Stimulated activated CD8-positive, alpha-beta memory T cell treated with anti-CD3 and anti-CD28 coated beads, Interleukin-2, amount 100 ng/mL, for 1 hour (primary cell): ENCODE data around the gene TOR4A.

ENCODE experiments used
- DNase-seq, 2 donors: peaks; one replicate each; pipeline ENCODE4 v3.0.0-alpha.2; 2020; ENCODE audit warnings: low read depth in 2 of 2

TOR4A gene

GRCh38 chr9:137271696-137272076 lies 5.8 kb upstream of the TOR4A start:
- no peak for DNase-seq

- no peak for DNase-seq
These were observed 5.1 kb upstream of the TOR4A start for GRCh38 chr9:137272241-137273094.

GRCh38 chr9:137273095-137273490 lies 4.4 kb upstream of the TOR4A start:
- DNase-seq, result no peak

- DNase-seq, result no peak
These were observed 3.8 kb upstream of the TOR4A start for GRCh38 chr9:137273611-137274320.

- no peak for DNase-seq
These were observed 2.3 kb upstream of the TOR4A start for GRCh38 chr9:137275203-137275587.

GRCh38 chr9:137275588-137276472 lies 1.7 kb upstream of the TOR4A start:
- no peak for DNase-seq

GRCh38 chr9:137276473-137277328 lies 825 bp upstream of the TOR4A start:
- DNase-seq, result no peak

- no peak for DNase-seq
These were observed 655 bp downstream of the TOR4A start for GRCh38 chr9:137278061-137278701.

GRCh38 chr9:137278721-137279711 lies 1.5 kb downstream of the TOR4A start:
- DNase-seq, result no peak

GRCh38 chr9:137279741-137280473 lies 2.4 kb downstream of the TOR4A start:
- DNase-seq, result no peak

- no peak for DNase-seq
These were observed 3.2 kb downstream of the TOR4A start for GRCh38 chr9:137280474-137281344.

GRCh38 chr9:137281345-137282116 lies 4.0 kb downstream of the TOR4A start:
- DNase-seq, result no peak

- no peak for DNase-seq
These were observed 9.5 kb downstream of the TOR4A start for GRCh38 chr9:137286975-137287383.

GRCh38 chr9:137293094-137293481 lies 15.6 kb downstream of the TOR4A start:
- no peak for DNase-seq

GRCh38 chr9:137293482-137294090 lies 16.1 kb downstream of the TOR4A start:
- DNase-seq, result no peak

GRCh38 chr9:137294091-137294680 lies 16.7 kb downstream of the TOR4A start:
- DNase-seq, result no peak
